K562 (cell line): Measurements from ENCODE around the gene ATP8B2. TPM values are rescaled to one million over a fixed set of nuclear protein-coding genes. Genes with fewer than 3 reads are reported as not detected.

Experiments used
- ARID4B ChIP-seq: sonication (generic); formaldehyde crosslinking; IDR thresholded peaks from 2 replicates; pipeline ENCODE4 v1.8.0; 2022; ENCODE audit warnings: mild to moderate bottlenecking, missing genetic modification reagents
- ATF2 ChIP-seq: sonication (generic); formaldehyde crosslinking; IDR thresholded peaks from 2 replicates; pipeline ENCODE4 v1.8.1; 2022; ENCODE audit warnings: missing genetic modification reagents
- ATF3 ChIP-seq, 2 experiments: fragments of 450-650 bp in 1 of 2; sonication (generic) in 1 of 2; formaldehyde crosslinking in 1 of 2; IDR thresholded peaks in 1 of 2; conservative IDR thresholded peaks in 1 of 2; 2 replicates each; pipeline versions ENCODE4 v1.6.1 to v1.8.1; 2016 to 2023; ENCODE audit warnings: mild to moderate bottlenecking in 2 of 2, moderate library complexity in 2 of 2, inconsistent platforms in 1 of 2, missing genetic modification reagents in 1 of 2
- CHD1 ChIP-seq: fragments of 200-600 bp; sonication (generic); IDR thresholded peaks from one replicate; pipeline ENCODE4 v1.6.1; 2012; ENCODE audit warnings: mild to moderate bottlenecking, moderate library complexity, low read length, inconsistent platforms
- CLOCK ChIP-seq: fragments of 250-450 bp; sonication (Bioruptor Pico); IDR thresholded peaks from 2 replicates; pipeline ENCODE4 v1.4.0; 2020; ENCODE audit warnings: mild to moderate bottlenecking, moderate library complexity, borderline replicate concordance
- EHMT2 ChIP-seq: fragments of 450-650 bp; IDR thresholded peaks from 2 replicates; pipeline ENCODE4 v1.6.1; 2018; ENCODE audit warnings: antibody characterized with exemption
- HEY1 ChIP-seq: fragments of 250-450 bp; sonication (Bioruptor Pico); IDR thresholded peaks from 2 replicates; pipeline ENCODE4 v1.5.0; 2020; ENCODE audit warnings: mild to moderate bottlenecking, moderate library complexity, borderline replicate concordance
- NELFE ChIP-seq: IDR thresholded peaks from 2 replicates; pipeline ENCODE4 v1.6.1; 2011; ENCODE audit warnings: mild to moderate bottlenecking; ENCODE audit not compliant: insufficient read depth, insufficient read length
- NFE2 ChIP-seq: IDR thresholded peaks from 2 replicates; pipeline ENCODE4 v1.6.1; 2014; ENCODE audit warnings: antibody characterized with exemption, low read depth
- PML ChIP-seq: IDR thresholded peaks from 2 replicates; pipeline ENCODE4 v1.6.1; 2012; ENCODE audit warnings: low read length, inconsistent platforms
- POLR2AphosphoS2 ChIP-seq: IDR thresholded peaks from 2 replicates; pipeline ENCODE4 v1.6.1; 2012; ENCODE audit warnings: low read length, improper control_type of control experiment
- YY1 ChIP-seq, 3 experiments: IDR thresholded peaks; 2 replicates each; pipeline ENCODE4 v1.6.1; 2011; ENCODE audit warnings: low read length in 2 of 3, mild to moderate bottlenecking in 2 of 3, moderate library complexity in 2 of 3, borderline replicate concordance in 1 of 3, control low read depth in 1 of 3, low read depth in 1 of 3; ENCODE audit not compliant: insufficient read depth in 3 of 3, insufficient replicate concordance in 2 of 3, control insufficient read depth in 1 of 3, insufficient read length in 1 of 3; ENCODE audit errors: extremely low read depth in 1 of 3
- ZBTB8A ChIP-seq: fragments of 450-650 bp; IDR thresholded peaks from 2 replicates; pipeline ENCODE4 v1.6.1; 2018; ENCODE audit warnings: mild to moderate bottlenecking, moderate library complexity; ENCODE audit not compliant: partially characterized antibody
- ZNF124 ChIP-seq: sonication (generic); formaldehyde crosslinking; IDR thresholded peaks from 2 replicates; pipeline ENCODE4 v1.8.1; 2022; ENCODE audit warnings: missing genetic modification reagents
- ZNF316 ChIP-seq: fragments of 450-650 bp; IDR thresholded peaks from 2 replicates; pipeline ENCODE4 v1.6.1; 2016
- ZNF785 ChIP-seq: fragments of 250-450 bp; sonication (Bioruptor Pico); IDR thresholded peaks from 2 replicates; pipeline ENCODE4 v1.4.0; 2020; ENCODE audit warnings: mild to moderate bottlenecking
- polyA plus RNA-seq, 8 experiments: library from polyadenylated mRNA; depleted of rRNA in 4 of 8; stranded (reverse) in 5 of 8; unstranded in 3 of 8; fragments of >200 nt; fragmentation: Nextera tagmentation in 2 of 8; fragmentation: Illumina TruSeq in 1 of 8; extraction: Ambion mirVana in 2 of 8; extraction: Trizol in 1 of 8; gene quantifications; 2 replicates each; pipeline versions ENCODE4 v1.2.1 to v1.2.3, GENCODE V29; 2011 to 2014; ENCODE audit warnings: inconsistent platforms in 1 of 8, missing spikeins in 1 of 8
- total RNA-seq, 7 experiments: library from RNA; depleted of rRNA in 6 of 7; stranded (reverse); fragments of >200 nt in 6 of 7; fragmentation: Illumina TruSeq in 2 of 7; extraction: Trizol in 2 of 7; gene quantifications; 2 replicates each; pipeline versions ENCODE4 v1.2.1 to v1.2.3, GENCODE V29; 2011 to 2021; ENCODE audit warnings: low replicate concordance in 1 of 7

Gene ATP8B2
- total and polyA plus RNA-seq, 9 of the 15 experiments (the other 6 are each of a cell fraction or from before 2014, with no cell fraction given): 0.27 to 33.2 (median 18.4) TPM

- TF ChIP-seq HEY1 (CRISPR knock-in tag) (no peak), NFE2 (no peak), ZNF316 (peak; percentile 59), ZBTB8A (no peak), ZNF785 (CRISPR knock-in tag) (no peak), NELFE (no peak), ATF2 (no peak), EHMT2 (peak; percentile 74), CHD1 (no peak), ARID4B (CRISPR knock-in tag) (no peak), ZNF124 (CRISPR knock-in tag) (no peak), ATF3 (IDR thresholded peaks at IDR 0.05) (no peak), ATF3 (CRISPR knock-in tag; conservative IDR thresholded peaks at IDR 0.05) (no peak), CLOCK (no peak), YY1 (IDR thresholded peaks at IDR 0.05; ENCODE audit: borderline replicate concordance in 1 of 3, control insufficient read depth in 1 of 3, extremely low read depth in 1 of 3, insufficient read depth in 3 of 3, insufficient read length in 1 of 3, insufficient replicate concordance in 2 of 3, low read depth in 1 of 3, low read length in 2 of 3) (peak in 1 of 3 experiments; percentile 47), PML (no peak), POLR2AphosphoS2 (no peak)
Measured at GRCh38 chr1:154295408-154296235, 29.7 kb upstream of the ATP8B2 start (continued).
